ENCODE data around the gene FPR3. TPM values are rescaled to one million over a fixed set of nuclear protein-coding genes. Genes with fewer than 3 reads are reported as not detected.

Gene FPR3
- total RNA-seq, 6 donors from 2014 or later: 8.8 to 50.9 (median 20.1) TPM

GRCh38 chr19:51873097-51873496, 78.1 kb downstream of the FPR3 start:
- TF ChIP-seq POLR2A (IDR thresholded peaks at IDR 0.05) (no peak), CTCF (IDR thresholded peaks at IDR 0.05) (no peak)
- 99 to 100% methylated on average over 4 of the region's 4 CpGs for WGBS, 2 donors
- ATAC-seq (ENCODE audit: low FRiP score in 2 of 2): no peak
- H3K9me3 ChIP-seq: peaks cover 44 to 99% (median 92%) of the 10 kb centered on the region in 4 donors
- no peak overlapping the region for H3K4me3 ChIP-seq
- H3K4me1 ChIP-seq: no peaks in the 10 kb centered on the region
- no peak overlapping the region for H3K27ac ChIP-seq
- peaks cover 15 to 61% (median 50%) of the 10 kb centered on the region in 4 donors for H3K36me3 ChIP-seq
- no peak for DNase-seq
- no peaks in the 10 kb centered on the region for H3K27me3 ChIP-seq

Other genes starting within 250 kb of the FPR3 start
- 10 to 100 TPM in 4 of 6 donors, 1 to 10 TPM in 2; 5.3 to 23.3 (median 12.0) TPM for gene ZNF175, start 223.9 kb upstream of the FPR3 start, total RNA-seq
- gene SIGLEC5, start 164.8 kb upstream of the FPR3 start, total RNA-seq: 1 to 10 TPM in 3 of 6 donors, under 1 TPM in 1, not detected in 2; 0.46 to 9.4 (median 5.7) TPM
- 10 to 100 TPM in 4 of 6 donors, 1 to 10 TPM in 1, not detected in 1; 5.0 to 44.6 (median 22.3) TPM for gene SIGLEC14, start 148.3 kb upstream of the FPR3 start, total RNA-seq
- gene SPACA6, start 101.8 kb upstream of the FPR3 start, total RNA-seq: 100 to 1,000 TPM in 1 of 6 donors, 10 to 100 TPM in 4, 1 to 10 TPM in 1; 6.2 to 157 (median 19.7) TPM
- 1 to 10 TPM in 2 of 6 donors, under 1 TPM in 1, not detected in 3; 0.30 to 1.9 (median 1.8) TPM for gene HAS1, start 71.2 kb upstream of the FPR3 start, total RNA-seq
- 100 to 1,000 TPM in 1 of 6 donors, 10 to 100 TPM in 5; 17.0 to 105 (median 39.8) TPM for gene FPR1, start 43.3 kb upstream of the FPR3 start, total RNA-seq
- gene FPR2, start 34.0 kb upstream of the FPR3 start, total RNA-seq: 10 to 100 TPM in 3 of 6 donors, 1 to 10 TPM in 3; 4.2 to 52.4 (median 20.5) TPM
- 10 to 100 TPM in 3 of 6 donors, 1 to 10 TPM in 3; 7.4 to 82.8 (median 12.1) TPM for gene ZNF577, start 92.8 kb downstream of the FPR3 start, total RNA-seq
- gene ZNF649, start 109.9 kb downstream of the FPR3 start, total RNA-seq: 10 to 100 TPM in 5 of 6 donors, 1 to 10 TPM in 1; 6.3 to 37.7 (median 11.5) TPM
- gene ZNF613, start 132.3 kb downstream of the FPR3 start, total RNA-seq: 1 to 10 TPM; 3.1 to 8.2 (median 6.1) TPM
- 10 to 100 TPM in 5 of 6 donors, 1 to 10 TPM in 1; 3.1 to 29.3 (median 11.4) TPM for gene ZNF350, start 191.7 kb downstream of the FPR3 start, total RNA-seq
- 10 to 100 TPM in 2 of 6 donors, 1 to 10 TPM in 4; 5.8 to 14.3 (median 8.6) TPM for gene ZNF615, start 213.1 kb downstream of the FPR3 start, total RNA-seq
- 1 to 10 TPM in 5 of 6 donors, under 1 TPM in 1; 0.78 to 7.1 (median 5.9) TPM for gene ZNF614, start 233.2 kb downstream of the FPR3 start, total RNA-seq